GM12874 (cell line): ENCODE data around the gene ZNF652.

Experiments
- CTCF ChIP-seq: IDR thresholded peaks from 2 replicates; pipeline ENCODE4 v1.5.1; 2011; ENCODE audit warnings: low read depth, mild to moderate bottlenecking, control low read depth, low read length, moderate library complexity; ENCODE audit not compliant: insufficient read depth

ZNF652 gene

GRCh38 chr17:49403514-49404289, 41.7 kb upstream of the ZNF652 start:
- no peak for TF ChIP-seq CTCF

- no peak for TF ChIP-seq CTCF
These were observed 40.7 kb upstream of the ZNF652 start for GRCh38 chr17:49402706-49403105.

GRCh38 chr17:49401971-49402611, 40.0 kb upstream of the ZNF652 start:
- TF ChIP-seq CTCF = no peak

- no peak for TF ChIP-seq CTCF
These were observed 37.9 kb upstream of the ZNF652 start for GRCh38 chr17:49399995-49400394.

GRCh38 chr17:49397586-49397985, 35.5 kb upstream of the ZNF652 start:
- no peak for TF ChIP-seq CTCF

GRCh38 chr17:49393491-49394255, 31.6 kb upstream of the ZNF652 start:
- TF ChIP-seq CTCF = no peak
